H1 (cell line): ENCODE results near the gene RNPEPL1. TPM values are rescaled to one million over a fixed set of nuclear protein-coding genes. Genes with fewer than 3 reads are reported as not detected.

ENCODE experiments used
- CTCF ChIA-PET: fragments of 300-600 bp; sonication (Branson Sonifier 250); formaldehyde crosslinking; loops from one replicate; lab custom pipeline; 2021; ENCODE audit not compliant: partially characterized antibody; lab: Charles Lee
- POLR2A ChIA-PET: fragments of 300-600 bp; sonication (Branson Sonifier 250); formaldehyde crosslinking; loops from one replicate; lab custom pipeline; 2021; ENCODE audit warnings: inconsistent platforms; ENCODE audit not compliant: partially characterized antibody; lab: Charles Lee
- DNase-seq, 2 experiments: peaks; one replicate each; pipeline versions ENCODE4 v3.0.0 to v3.0.0-alpha.2; 2010 to 2022; ENCODE audit warnings: low spot score in 2 of 2, low read depth in 1 of 2, mixed read lengths in 1 of 2
- FAIRE-seq: peaks from 2 replicates; lab custom pipeline; 2011; peaks lifted over from hg19 to GRCh38; lab: Jason Lieb, UNC
- H2AFZ ChIP-seq: 2 replicates; pipeline ENCODE4 v1.8.1; 2012; ENCODE audit warnings: low read length, inconsistent platforms
- H2AK5ac ChIP-seq: 2 replicates; pipeline ENCODE4 v1.6.1; 2013; ENCODE audit warnings: low read depth, low read length
- H2BK120ac ChIP-seq: replicated peaks from 2 replicates; pipeline ENCODE3; 2013; ENCODE audit warnings: low read depth, low read length, inconsistent platforms
- H2BK12ac ChIP-seq: 2 replicates; pipeline ENCODE4 v1.6.1; 2013; ENCODE audit warnings: low read depth, low read length
- H2BK15ac ChIP-seq: 2 replicates; pipeline ENCODE4 v1.6.1; 2013; ENCODE audit warnings: low read length
- H2BK20ac ChIP-seq: 2 replicates; pipeline ENCODE4 v1.6.1; 2013; ENCODE audit warnings: low read length
- H2BK5ac ChIP-seq: 2 replicates; pipeline ENCODE4 v1.6.1; 2013; ENCODE audit warnings: low read depth, low read length
- H3K14ac ChIP-seq: 2 replicates; pipeline ENCODE4 v1.6.1; 2013; ENCODE audit warnings: inconsistent platforms; ENCODE audit not compliant: insufficient read length
- H3K18ac ChIP-seq: 2 replicates; pipeline ENCODE4 v1.6.1; 2013; ENCODE audit warnings: low read length; ENCODE audit errors: extremely low read depth
- H3K23ac ChIP-seq: 2 replicates; pipeline ENCODE4 v1.6.1; 2013; ENCODE audit warnings: inconsistent platforms; ENCODE audit not compliant: insufficient read length
- H3K23me2 ChIP-seq: 2 replicates; pipeline ENCODE4 v1.6.1; 2013; ENCODE audit warnings: low read depth, low read length
- H3K27ac ChIP-seq: 2 replicates; pipeline ENCODE4 v1.6.1; 2011; ENCODE audit warnings: low read depth, low read length, inconsistent platforms
- H3K27me3 ChIP-seq, 4 experiments: replicated peaks in 1 of 4; 1 replicate in 1 of 4; 2 replicates in 3 of 4; pipeline versions ENCODE4 v1.6.1 to v1.8.1; 2011 to 2013; ENCODE audit warnings: low read length in 3 of 4, mild to moderate bottlenecking in 3 of 4, inconsistent platforms in 2 of 4, mixed read lengths in 2 of 4, moderate library complexity in 1 of 4; ENCODE audit not compliant: control insufficient read depth in 3 of 4, insufficient read depth in 3 of 4; ENCODE audit errors: extremely low read depth in 1 of 4
- H3K36me3 ChIP-seq, 4 experiments: 2 replicates each; pipeline versions ENCODE4 v1.6.1 to v1.8.1; 2011 to 2013; ENCODE audit warnings: mild to moderate bottlenecking in 4 of 4, low read length in 3 of 4, moderate library complexity in 2 of 4, control low read depth in 1 of 4, inconsistent platforms in 1 of 4; ENCODE audit not compliant: insufficient read depth in 4 of 4, control insufficient read depth in 2 of 4
- H3K4ac ChIP-seq: replicated peaks from 2 replicates; pipeline ENCODE3; 2013; ENCODE audit warnings: low read length, low read depth, mixed read lengths, inconsistent platforms; ENCODE audit not compliant: insufficient read length
- H3K4me1 ChIP-seq, 4 experiments: replicated peaks in 1 of 4; 1 replicate in 1 of 4; 2 replicates in 3 of 4; pipeline versions ENCODE4 v1.6.1 to v1.8.1; 2011 to 2013; ENCODE audit warnings: low read length in 3 of 4, inconsistent platforms in 2 of 4, mixed read lengths in 1 of 4; ENCODE audit not compliant: insufficient read depth in 4 of 4, control insufficient read depth in 3 of 4
- H3K4me2 ChIP-seq, 2 experiments: 2 replicates each; pipeline versions ENCODE4 v1.6.1 to v1.8.1; 2011 to 2013; ENCODE audit warnings: low read depth in 2 of 2, low read length in 2 of 2, control low read depth in 1 of 2, inconsistent platforms in 1 of 2, mild to moderate bottlenecking in 1 of 2; ENCODE audit not compliant: insufficient read depth in 1 of 2
- H3K4me3 ChIP-seq, 4 experiments: fragments of 200-600, 300-600 bp in 1 of 4; sonication (generic), shearing (Covaris generic), sonication (Bioruptor Twin) in 1 of 4; 2 replicates each; pipeline versions ENCODE4 v1.5.1 to v1.8.1; 2011 to 2016; ENCODE audit warnings: low read length in 4 of 4, low read depth in 3 of 4, control low read depth in 2 of 4, inconsistent platforms in 2 of 4, mild to moderate bottlenecking in 2 of 4, mixed read lengths in 1 of 4, moderate library complexity in 1 of 4; ENCODE audit not compliant: insufficient read depth in 2 of 4; ENCODE audit errors: extremely low read depth in 1 of 4
- H3K56ac ChIP-seq: replicated peaks from 2 replicates; pipeline ENCODE3; 2013; ENCODE audit warnings: low read depth, mild to moderate bottlenecking, mixed read lengths, low read length, inconsistent platforms; ENCODE audit not compliant: insufficient read length
- H3K79me1 ChIP-seq: 2 replicates; pipeline ENCODE4 v1.6.1; 2013; ENCODE audit warnings: low read depth, low read length, control low read depth
- H3K79me2 ChIP-seq, 2 experiments: 2 replicates each; pipeline versions ENCODE4 v1.6.1 to v1.8.1; 2012 to 2013; ENCODE audit warnings: low read length in 2 of 2, mild to moderate bottlenecking in 2 of 2, inconsistent platforms in 1 of 2; ENCODE audit not compliant: insufficient read depth in 2 of 2, control insufficient read depth in 1 of 2
- H3K9ac ChIP-seq, 4 experiments: replicated peaks in 1 of 4; 1 replicate in 1 of 4; 2 replicates in 3 of 4; pipeline versions ENCODE4 v1.6.1 to v1.8.1; 2011 to 2013; ENCODE audit warnings: low read depth in 3 of 4, low read length in 3 of 4, control low read depth in 2 of 4, mild to moderate bottlenecking in 2 of 4, moderate library complexity in 2 of 4, inconsistent platforms in 1 of 4; ENCODE audit errors: extremely low read depth in 1 of 4
- H3K9me3 ChIP-seq, 2 experiments: 2 replicates each; pipeline versions ENCODE4 v1.6.1 to v1.8.1; 2012 to 2013; ENCODE audit warnings: mild to moderate bottlenecking in 2 of 2, moderate library complexity in 2 of 2, control low read depth in 1 of 2, inconsistent platforms in 1 of 2, low read depth in 1 of 2, low read length in 1 of 2, mixed read lengths in 1 of 2; ENCODE audit not compliant: insufficient read depth in 2 of 2
- H4K20me1 ChIP-seq, 2 experiments: replicated peaks in 1 of 2; 2 replicates each; pipeline versions ENCODE3 to v1.8.1; 2011 to 2013; ENCODE audit warnings: inconsistent platforms in 2 of 2, low read length in 2 of 2, mild to moderate bottlenecking in 1 of 2; ENCODE audit not compliant: insufficient read depth in 2 of 2, control insufficient read depth in 1 of 2
- H4K5ac ChIP-seq: 2 replicates; pipeline ENCODE4 v1.6.1; 2013; ENCODE audit warnings: low read length, low read depth, mixed read lengths, inconsistent platforms; ENCODE audit not compliant: insufficient read length
- H4K8ac ChIP-seq: 2 replicates; pipeline ENCODE4 v1.8.0; 2013; ENCODE audit warnings: mild to moderate bottlenecking, moderate library complexity, low read length, inconsistent platforms; ENCODE audit not compliant: insufficient read depth; ENCODE audit errors: extremely low read depth
- H4K91ac ChIP-seq: replicated peaks from 2 replicates; pipeline ENCODE3; 2013; ENCODE audit warnings: low read length, mixed read lengths, inconsistent platforms; ENCODE audit not compliant: insufficient read length
- CREB1 ChIP-seq: IDR thresholded peaks from 2 replicates; pipeline ENCODE4 v1.6.1; 2012; ENCODE audit warnings: inconsistent platforms
- EP300 ChIP-seq, 2 experiments: IDR thresholded peaks; 1 replicate in 1 of 2; 2 replicates in 1 of 2; pipeline ENCODE4 v1.6.1; 2011 to 2012; ENCODE audit warnings: low read depth in 2 of 2, low read length in 2 of 2, mild to moderate bottlenecking in 2 of 2, borderline replicate concordance in 1 of 2, inconsistent platforms in 1 of 2, moderate library complexity in 1 of 2
- FOSL1 ChIP-seq: IDR thresholded peaks from 2 replicates; pipeline ENCODE4 v1.6.1; 2011; ENCODE audit warnings: mild to moderate bottlenecking, low read depth, low read length, moderate library complexity; ENCODE audit not compliant: insufficient read depth
- JUN ChIP-seq: IDR thresholded peaks from 2 replicates; pipeline ENCODE4 v1.6.1; 2011; ENCODE audit warnings: low read depth, mild to moderate bottlenecking, improper control_type of control experiment, low read length
- TAF7 ChIP-seq: optimal IDR thresholded peaks from 2 replicates; pipeline ENCODE3; 2011; ENCODE audit warnings: low read depth, mild to moderate bottlenecking, inconsistent platforms, low read length, moderate library complexity, borderline replicate concordance
- WGBS, 2 experiments: shearing (Covaris generic) in 1 of 2; methylation state at CpG; one replicate each; pipeline versions ENCODE4 v1.1.6 to v1.1.7; 2013 to 2015; ENCODE audit warnings: low lambda C conversion rate in 2 of 2, mixed read lengths in 2 of 2, inconsistent platforms in 1 of 2, low coverage in 1 of 2, missing lambda C conversion rate in 1 of 2; ENCODE audit not compliant: insufficient replicate concordance in 2 of 2, insufficient coverage in 1 of 2, insufficient read length in 1 of 2; ENCODE audit errors: extremely low coverage in 1 of 2, missing lambda C conversion rate in 1 of 2; 5-methylcytosine and 5-hydroxymethylcytosine counted together
- polyA plus RNA-seq, 7 experiments: library from polyadenylated mRNA; depleted of rRNA in 3 of 7; stranded (reverse) in 5 of 7; unstranded in 2 of 7; fragments of >200 nt in 5 of 7; fragments of 200-250 nt in 2 of 7; gene quantifications; 1 replicate in 5 of 7; 2 replicates in 1 of 7; 4 replicates in 1 of 7; pipeline versions ENCODE4 v1.2.1 to v1.2.3, GENCODE V29; 2011 to 2013; ENCODE audit warnings: missing spikeins in 2 of 7, mixed read lengths in 2 of 7
- total RNA-seq: library from RNA; stranded (reverse); fragmentation: NEBNext Ultra II Directional; extraction: Animal tissue kit (Norgen Biotek cat#: 25700); gene quantifications from 2 replicates; pipeline ENCODE4 v1.2.1, GENCODE V29; 2021
- TF ChIP-seq, protein P1 (sequence below): IDR thresholded peaks from 2 replicates; pipeline ENCODE4 v1.6.1; 2011; ENCODE audit warnings: low read length, improper control_type of control experiment
- TF ChIP-seq, protein P2 (sequence below): IDR thresholded peaks from 2 replicates; pipeline ENCODE4 v1.6.1; 2012; ENCODE audit warnings: inconsistent platforms

Gene RNPEPL1
- total and polyA plus RNA-seq, 2 of the 8 experiments (the other 6 are each of a cell fraction or from before 2014, with no cell fraction given) = 9.0 to 11.3 TPM

DNA sequence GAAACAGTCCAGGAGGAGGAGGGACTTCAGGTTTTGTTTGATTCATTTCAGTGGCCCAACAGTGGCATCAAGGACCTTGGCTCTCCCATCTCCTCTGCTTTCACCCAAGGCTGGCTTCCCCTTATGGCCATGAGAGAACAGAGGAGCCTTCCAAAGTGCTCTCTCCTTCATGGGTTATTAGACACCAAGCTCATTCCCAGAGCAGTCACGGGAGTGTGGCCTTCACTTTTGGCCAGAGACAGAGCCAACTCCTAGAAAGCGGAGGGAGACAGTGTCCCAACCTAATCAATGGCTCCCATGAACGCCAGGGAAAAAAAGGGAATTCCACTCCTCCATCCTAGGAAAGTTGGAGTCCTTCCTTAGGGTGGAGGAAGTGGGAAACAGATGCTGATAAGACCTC is 9.0 kb upstream of the RNPEPL1 start:
- Histone ChIP-seq H3K9me3 (no peaks in the 10 kb centered on the region), H3K4me3 (no peak overlapping the region), H3K27ac (no peak overlapping the region), H2BK20ac (no peak overlapping the region), H3K23ac (no peak overlapping the region), H3K79me1 (0 out of 2 replicates have a peak, but pooled peaks cover 2% of the 10 kb centered on the region), H3K79me2 (no peaks in the 10 kb centered on the region), H3K23me2 (peaks cover 4% of the 10 kb centered on the region; the same call in 1 of the 2 replicates), H4K5ac (no peak overlapping the region), H3K27me3 (peaks cover 3 to 33% (median 22%) of the 10 kb centered on the region in 4 experiments), H2BK5ac (no peak overlapping the region), H2BK15ac (no peak overlapping the region), H4K20me1 (peaks cover 0 to 4% of the 10 kb centered on the region in 2 experiments), H2AK5ac (no peak overlapping the region), H3K4me2 (peak overlapping the region; percentile 60 to 68; a peak in 3 of 4 replicates), H3K36me3 (no peaks in the 10 kb centered on the region; a peak in 1 of 8 replicates), H3K56ac (no peak overlapping the region), H3K4ac (no peak overlapping the region), H3K18ac (no peak overlapping the region), H3K4me1 (peaks cover 0 to 16% (median 10%) of the 10 kb centered on the region in 4 experiments; a peak in 5 of 7 replicates), H2AFZ (no peak overlapping the region), H4K91ac (no peak overlapping the region), H2BK12ac (no peak overlapping the region), H4K8ac (no peak overlapping the region), H3K9ac (no peak overlapping the region), H3K14ac (no peak overlapping the region), H2BK120ac (no peak overlapping the region)
- ChIA-PET CTCF (interaction anchor here (1.4 kb wide), 1 partner anchor 26 kb away, joined by 3 read pairs; no protein-coding TSS in a partner anchor), POLR2A (no interaction called here)
- WGBS, 2 experiments = 88% methylated on average over 3 of the region's 3 CpGs; no CpG with 5 or more reads in 1 of the 2 experiments
- TF ChIP-seq FOSL1 (no peak), TAF7 (no peak), JUN (no peak), CREB1 (no peak), EP300 (IDR thresholded peaks at IDR 0.05; ENCODE audit: borderline replicate concordance in 1 of 2, low read depth in 2 of 2, low read length in 2 of 2) (no peak)
- TF ChIP-seq, protein P1, sequence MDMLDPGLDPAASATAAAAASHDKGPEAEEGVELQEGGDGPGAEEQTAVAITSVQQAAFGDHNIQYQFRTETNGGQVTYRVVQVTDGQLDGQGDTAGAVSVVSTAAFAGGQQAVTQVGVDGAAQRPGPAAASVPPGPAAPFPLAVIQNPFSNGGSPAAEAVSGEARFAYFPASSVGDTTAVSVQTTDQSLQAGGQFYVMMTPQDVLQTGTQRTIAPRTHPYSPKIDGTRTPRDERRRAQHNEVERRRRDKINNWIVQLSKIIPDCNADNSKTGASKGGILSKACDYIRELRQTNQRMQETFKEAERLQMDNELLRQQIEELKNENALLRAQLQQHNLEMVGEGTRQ = no peak
- TF ChIP-seq, protein P2, sequence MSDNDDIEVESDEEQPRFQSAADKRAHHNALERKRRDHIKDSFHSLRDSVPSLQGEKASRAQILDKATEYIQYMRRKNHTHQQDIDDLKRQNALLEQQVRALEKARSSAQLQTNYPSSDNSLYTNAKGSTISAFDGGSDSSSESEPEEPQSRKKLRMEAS = no peak
- no peak for DNase-seq
- FAIRE-seq = no peak
